HEK293 (cell line): ENCODE results near the gene ANKRD9.

Experiments
- CTCF ChIA-PET: fragments of 350-600 bp; formaldehyde crosslinking; extraction: SDS; loops from one replicate; lab custom pipeline; 2021; ENCODE audit warnings: antibody characterized with exemption; lab: Yijun Ruan, JAX
- POLR2A ChIA-PET: fragments of 300-600 bp; formaldehyde crosslinking; extraction: SDS; loops from one replicate; lab custom pipeline; 2020; ENCODE audit warnings: antibody characterized with exemption, inconsistent platforms; lab: Yijun Ruan, JAX
- H3K27ac ChIP-seq: fragments of 200-500 bp; sonication (Bioruptor generic); 2 replicates; pipeline ENCODE4 v1.5.1; 2014; ENCODE audit warnings: low read depth, low read length, control low read depth, inconsistent platforms; ENCODE audit errors: extremely low read depth
- H3K36me3 ChIP-seq, 2 experiments: fragments of 200-500 bp in 1 of 2; sonication (Bioruptor generic) in 1 of 2; 1 replicate in 1 of 2; 2 replicates in 1 of 2; pipeline ENCODE4 v1.5.1; 2014 to 2017; ENCODE audit warnings: inconsistent platforms in 2 of 2, low read length in 2 of 2; ENCODE audit not compliant: control insufficient read depth in 2 of 2, insufficient read depth in 1 of 2
- H3K4me1 ChIP-seq: fragments of 200-500 bp; sonication (Bioruptor generic); 2 replicates; pipeline ENCODE4 v1.5.1; 2014; ENCODE audit warnings: mild to moderate bottlenecking, low read length, inconsistent platforms; ENCODE audit not compliant: control insufficient read depth, insufficient read depth
- H3K4me3 ChIP-seq: 2 replicates; pipeline ENCODE4 v1.5.1; 2011; ENCODE audit warnings: low read depth, mild to moderate bottlenecking, control low read depth, low read length, moderate library complexity
- H3K9me3 ChIP-seq: fragments of 200-500 bp; sonication (Bioruptor generic); 2 replicates; pipeline ENCODE4 v1.5.1; 2014; ENCODE audit warnings: low read depth, low read length, inconsistent platforms; ENCODE audit not compliant: control insufficient read depth, insufficient read depth
- ATF2 ChIP-seq: fragments of 450-650 bp; formaldehyde crosslinking; IDR thresholded peaks from 2 replicates; pipeline ENCODE4 v1.5.1; 2016; ENCODE audit warnings: missing biosample characterization, missing genetic modification characterization, low read depth
- HOXC10 ChIP-seq: sonication (generic); formaldehyde crosslinking; IDR thresholded peaks from 2 replicates; pipeline ENCODE4 v1.8.1; 2023; ENCODE audit warnings: mild to moderate bottlenecking, missing genetic modification reagents
- KLF1 ChIP-seq: fragments of 450-650 bp; formaldehyde crosslinking; IDR thresholded peaks from 2 replicates; pipeline ENCODE4 v1.5.1; 2016; ENCODE audit warnings: missing biosample characterization, missing genetic modification characterization
- MYNN ChIP-seq: fragments of 450-650 bp; formaldehyde crosslinking; IDR thresholded peaks from 2 replicates; pipeline ENCODE4 v1.5.1; 2016; ENCODE audit warnings: missing biosample characterization, missing genetic modification characterization, borderline replicate concordance
- MZF1 ChIP-seq: fragments of 450-650 bp; formaldehyde crosslinking; IDR thresholded peaks from 2 replicates; pipeline ENCODE4 v1.5.1; 2017; ENCODE audit warnings: missing biosample characterization, missing genetic modification characterization, borderline replicate concordance
- ZBTB10 ChIP-seq: fragments of 450-650 bp; formaldehyde crosslinking; IDR thresholded peaks from 2 replicates; pipeline ENCODE4 v1.5.1; 2016; ENCODE audit warnings: missing biosample characterization, missing genetic modification characterization
- ZBTB17 ChIP-seq: fragments of 450-650 bp; formaldehyde crosslinking; IDR thresholded peaks from 2 replicates; pipeline ENCODE4 v1.5.1; 2016; ENCODE audit warnings: missing biosample characterization, missing genetic modification characterization
- ZBTB20 ChIP-seq: fragments of 450-650 bp; formaldehyde crosslinking; IDR thresholded peaks from 2 replicates; pipeline ENCODE4 v1.5.1; 2016; ENCODE audit warnings: missing biosample characterization, missing genetic modification characterization
- ZBTB26 ChIP-seq: fragments of 450-650 bp; formaldehyde crosslinking; optimal IDR thresholded peaks from 2 replicates; pipeline ENCODE3; 2016; ENCODE audit warnings: missing biosample characterization, mild to moderate bottlenecking, missing genetic modification characterization
- ZBTB8A ChIP-seq: fragments of 450-650 bp; formaldehyde crosslinking; IDR thresholded peaks from 2 replicates; pipeline ENCODE4 v1.5.1; 2016; ENCODE audit warnings: missing biosample characterization, missing genetic modification characterization
- ZEB2 ChIP-seq: fragments of 450-650 bp; formaldehyde crosslinking; IDR thresholded peaks from 2 replicates; pipeline ENCODE4 v1.5.1; 2016; ENCODE audit warnings: missing biosample characterization, missing genetic modification characterization
- ZFP41 ChIP-seq: fragments of 450-650 bp; formaldehyde crosslinking; IDR thresholded peaks from 2 replicates; pipeline ENCODE4 v1.5.1; 2016; ENCODE audit warnings: missing biosample characterization, missing genetic modification characterization, borderline replicate concordance
- ZFP69B ChIP-seq: fragments of 450-650 bp; formaldehyde crosslinking; IDR thresholded peaks from 2 replicates; pipeline ENCODE4 v1.5.1; 2016; ENCODE audit warnings: missing biosample characterization, missing genetic modification characterization
- ZIC2 ChIP-seq: fragments of 450-650 bp; formaldehyde crosslinking; IDR thresholded peaks from 2 replicates; pipeline ENCODE4 v1.5.1; 2016; ENCODE audit warnings: missing biosample characterization, missing genetic modification characterization
- ZNF10 ChIP-seq: fragments of 450-650 bp; formaldehyde crosslinking; IDR thresholded peaks from 2 replicates; pipeline ENCODE4 v1.5.1; 2017; ENCODE audit warnings: missing biosample characterization, missing genetic modification characterization
- ZNF202 ChIP-seq: fragments of 450-650 bp; formaldehyde crosslinking; IDR thresholded peaks from 2 replicates; pipeline ENCODE4 v1.5.1; 2016; ENCODE audit warnings: missing biosample characterization, missing genetic modification characterization, borderline replicate concordance
- ZNF239 ChIP-seq: fragments of 450-650 bp; formaldehyde crosslinking; IDR thresholded peaks from 2 replicates; pipeline ENCODE4 v1.5.1; 2016; ENCODE audit warnings: missing biosample characterization, missing genetic modification characterization
- ZNF248 ChIP-seq: fragments of 450-650 bp; formaldehyde crosslinking; IDR thresholded peaks from 2 replicates; pipeline ENCODE4 v1.5.1; 2017; ENCODE audit warnings: missing biosample characterization, missing genetic modification characterization
- ZNF266 ChIP-seq: fragments of 450-650 bp; formaldehyde crosslinking; IDR thresholded peaks from 2 replicates; pipeline ENCODE4 v1.5.1; 2016; ENCODE audit warnings: missing biosample characterization, missing genetic modification characterization, low read depth
- ZNF292 ChIP-seq: fragments of 450-650 bp; formaldehyde crosslinking; IDR thresholded peaks from 2 replicates; pipeline ENCODE4 v1.5.1; 2016; ENCODE audit warnings: low read depth, missing biosample characterization, missing genetic modification characterization, borderline replicate concordance
- ZNF302 ChIP-seq: fragments of 450-650 bp; formaldehyde crosslinking; IDR thresholded peaks from 2 replicates; pipeline ENCODE4 v1.5.1; 2016; ENCODE audit warnings: missing biosample characterization, missing genetic modification characterization, low read depth
- ZNF362 ChIP-seq: fragments of 450-650 bp; formaldehyde crosslinking; IDR thresholded peaks from 2 replicates; pipeline ENCODE4 v1.5.1; 2016; ENCODE audit warnings: missing biosample characterization, missing genetic modification characterization
- ZNF37A ChIP-seq: fragments of 450-650 bp; IDR thresholded peaks from 2 replicates; pipeline ENCODE4 v1.5.1; 2018; ENCODE audit warnings: missing biosample characterization, missing genetic modification characterization
- ZNF530 ChIP-seq: fragments of 450-650 bp; formaldehyde crosslinking; IDR thresholded peaks from 2 replicates; pipeline ENCODE4 v1.5.1; 2016; ENCODE audit warnings: low read depth, missing biosample characterization, missing genetic modification characterization
- ZNF571 ChIP-seq: fragments of 450-650 bp; formaldehyde crosslinking; IDR thresholded peaks from 2 replicates; pipeline ENCODE4 v1.5.0; 2017; ENCODE audit warnings: missing biosample characterization, missing genetic modification characterization
- ZNF660 ChIP-seq: fragments of 450-650 bp; IDR thresholded peaks from 2 replicates; pipeline ENCODE4 v1.5.1; 2018; ENCODE audit warnings: missing biosample characterization, mild to moderate bottlenecking, missing genetic modification characterization
- ZNF707 ChIP-seq: fragments of 450-650 bp; formaldehyde crosslinking; IDR thresholded peaks from 2 replicates; pipeline ENCODE4 v1.5.1; 2016; ENCODE audit warnings: missing biosample characterization, missing genetic modification characterization
- ZNF747 ChIP-seq: fragments of 450-650 bp; formaldehyde crosslinking; IDR thresholded peaks from 2 replicates; pipeline ENCODE4 v1.5.1; 2016; ENCODE audit warnings: missing biosample characterization, missing genetic modification characterization
- ZXDB ChIP-seq: fragments of 450-650 bp; formaldehyde crosslinking; IDR thresholded peaks from 2 replicates; pipeline ENCODE4 v1.5.1; 2016; ENCODE audit warnings: missing biosample characterization, missing genetic modification characterization

Gene ANKRD9

GRCh38 chr14:102504328-102504999 lies 5.1 kb downstream of the ANKRD9 start (continued):
- TF ChIP-seq ZNF362 (tag by site-specific recombination) (no peak), MZF1 (tag by site-specific recombination) (no peak), ZBTB8A (tag by site-specific recombination) (no peak), ZNF660 (no peak), ZIC2 (tag by site-specific recombination) (peak; percentile 36; the same call in 1 of the 2 replicates), ZBTB26 (tag by site-specific recombination) (no peak), ZNF302 (tag by site-specific recombination) (no peak), ZFP41 (tag by site-specific recombination) (no peak), ZXDB (tag by site-specific recombination) (no peak), ZNF248 (tag by site-specific recombination) (no peak), HOXC10 (no peak), ZNF202 (tag by site-specific recombination) (no peak), ZNF292 (tag by site-specific recombination) (no peak), ZNF747 (tag by site-specific recombination) (no peak), MYNN (tag by site-specific recombination) (no peak), KLF1 (tag by site-specific recombination) (0 out of 2 replicates have a peak, but pooled peaks have one; percentile 31), ZFP69B (tag by site-specific recombination) (peak; percentile 88), ATF2 (peak; percentile 60; the same call in 1 of the 2 replicates), ZNF530 (no peak), ZBTB17 (tag by site-specific recombination) (peak; percentile 79)

- Histone ChIP-seq H3K4me3 (no peak overlapping the region), H3K27ac (no peak overlapping the region), H3K36me3 (peaks cover 0 to 47% of the 10 kb centered on the region in 2 experiments; a peak in 1 of 3 replicates), H3K9me3 (no peaks in the 10 kb centered on the region), H3K4me1 (no peaks in the 10 kb centered on the region)
- ChIA-PET CTCF (interaction anchor here (0.7 kb wide), 1 partner anchor 23 kb away, joined by 3 read pairs; no protein-coding TSS in a partner anchor), POLR2A (no interaction called here)
- TF ChIP-seq ZBTB10 (no peak), ZNF266 (tag by site-specific recombination) (no peak), ZNF239 (tag by site-specific recombination) (no peak), ZNF248 (tag by site-specific recombination) (no peak), ZBTB20 (tag by site-specific recombination) (no peak), ZNF707 (no peak), ZNF10 (no peak), ZFP41 (tag by site-specific recombination) (no peak), ZEB2 (tag by site-specific recombination) (no peak), ZNF37A (tag by site-specific recombination) (no peak), ZIC2 (tag by site-specific recombination) (no peak), ZNF571 (tag by site-specific recombination) (no peak)
Measured at GRCh38 chr14:102503641-102504327, 5.8 kb downstream of the ANKRD9 start.
